ENCODE data around the gene COLGALT1. TPM values are rescaled to one million over a fixed set of nuclear protein-coding genes. Genes with fewer than 3 reads are reported as not detected.

Gene COLGALT1
- total RNA-seq, 1 experiment from 2014 or later: 60.5 TPM

- no peak for DNase-seq (ENCODE audit: low read depth)
Measured at GRCh38 chr19:17623224-17623935, 67.9 kb downstream of the COLGALT1 start.

DNA sequence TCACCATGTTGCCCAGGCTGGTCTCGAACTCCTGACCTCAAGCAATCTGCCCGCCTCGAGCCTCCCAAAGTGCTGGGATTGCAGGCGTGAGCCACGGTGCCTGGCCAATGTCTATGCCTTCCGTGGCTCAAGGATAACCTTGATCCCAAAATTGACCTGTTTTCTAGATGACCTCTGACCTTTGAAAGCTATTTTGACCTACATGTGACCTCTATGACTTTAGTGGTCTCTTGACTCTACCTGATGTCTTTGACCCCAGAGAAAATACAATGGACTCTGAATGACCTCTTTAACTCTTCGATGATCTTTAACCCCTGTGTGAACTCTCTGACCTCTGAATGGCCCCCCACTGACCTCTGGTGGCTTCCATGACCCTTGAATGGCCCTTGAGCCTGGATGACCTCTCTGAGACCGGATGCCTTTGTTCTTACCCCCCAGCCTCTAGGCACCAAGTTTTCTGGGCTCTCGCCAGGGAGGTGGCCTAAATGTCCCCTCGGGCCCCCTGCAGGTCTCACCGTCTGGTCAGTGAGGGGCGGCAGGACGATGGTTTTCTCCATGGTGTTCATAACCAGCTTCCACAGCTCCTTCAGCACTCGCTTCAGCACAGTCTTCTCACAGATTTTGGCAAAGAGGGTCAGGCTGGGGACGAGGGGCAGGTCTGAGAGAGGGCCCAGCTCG is 69.0 kb downstream of the COLGALT1 start:
- DNase-seq (ENCODE audit: low read depth): no peak

DNA sequence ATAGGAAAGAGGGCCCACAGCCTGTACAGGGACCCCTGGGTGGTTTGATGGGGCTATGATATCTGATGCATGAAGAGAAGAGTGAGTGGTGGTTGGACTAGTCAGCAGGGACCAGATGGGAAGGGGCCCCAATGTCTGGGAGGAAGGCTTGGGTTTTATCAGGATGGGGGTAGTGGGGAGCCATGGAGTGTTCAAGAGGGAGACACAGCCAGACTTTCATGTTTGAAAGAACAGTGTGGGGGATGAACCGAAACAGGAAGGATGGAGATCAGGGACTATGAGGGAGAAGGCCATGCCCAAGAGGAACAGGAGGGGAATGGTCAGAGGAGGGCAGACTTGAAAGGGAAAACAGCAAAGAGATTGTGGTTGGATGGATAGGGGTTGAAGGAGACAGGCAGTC is 69.6 kb downstream of the COLGALT1 start:
- no peak for DNase-seq (ENCODE audit: low read depth)

- DNase-seq (ENCODE audit: low read depth): no peak
Measured at GRCh38 chr19:17625980-17626379, 70.5 kb downstream of the COLGALT1 start.

DNA sequence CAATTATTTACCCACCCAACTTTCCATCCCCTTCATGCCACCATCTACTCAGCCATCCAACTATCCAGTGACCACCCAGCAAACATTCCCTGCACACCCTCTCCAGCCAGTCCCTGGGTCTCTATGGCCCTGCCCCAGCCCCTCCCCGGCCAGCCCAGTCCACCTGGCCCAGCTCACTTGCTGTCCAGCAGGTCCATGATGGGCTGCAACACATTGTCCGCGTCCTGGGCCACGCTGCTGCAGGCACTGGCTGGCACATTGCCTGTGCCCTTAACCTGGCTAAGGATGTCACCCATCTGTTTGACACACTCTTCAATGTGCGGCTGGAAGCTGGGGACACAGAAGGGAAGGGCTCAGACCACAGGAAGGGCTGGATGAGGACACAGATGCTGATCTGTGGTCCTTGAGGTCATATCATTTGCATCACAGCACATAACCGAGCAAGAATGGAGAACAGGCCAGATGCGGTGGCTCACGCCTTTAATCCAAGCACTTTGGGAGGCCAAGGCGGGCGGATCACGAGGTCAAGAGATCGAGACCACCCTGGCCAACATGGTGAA is 71.1 kb downstream of the COLGALT1 start:
- no peak for DNase-seq (ENCODE audit: low read depth)

- DNase-seq (ENCODE audit: low read depth): no peak
Measured at GRCh38 chr19:17627161-17627560, 71.7 kb downstream of the COLGALT1 start.

DNA sequence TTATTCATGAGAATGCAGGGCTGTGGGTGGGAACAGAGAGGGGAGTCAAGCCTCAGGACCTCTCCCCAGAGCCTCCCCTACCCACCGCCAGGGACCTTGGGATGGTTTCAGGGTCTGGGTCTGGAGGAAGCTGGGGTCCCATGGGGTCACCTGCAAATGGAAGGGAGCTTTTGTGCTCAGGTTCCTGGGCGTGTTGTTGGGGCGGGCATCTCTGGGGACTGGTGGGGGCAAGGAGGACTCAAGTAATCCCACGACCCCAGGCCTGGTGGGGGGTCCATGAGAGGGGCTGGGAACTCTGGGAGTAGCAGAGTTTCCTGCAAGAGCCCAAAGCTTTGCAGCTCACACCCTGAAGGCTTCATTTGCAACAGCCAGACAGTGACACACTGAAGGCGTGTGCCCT is 72.5 kb downstream of the COLGALT1 start:
- DNase-seq (ENCODE audit: low read depth): no peak

DNA sequence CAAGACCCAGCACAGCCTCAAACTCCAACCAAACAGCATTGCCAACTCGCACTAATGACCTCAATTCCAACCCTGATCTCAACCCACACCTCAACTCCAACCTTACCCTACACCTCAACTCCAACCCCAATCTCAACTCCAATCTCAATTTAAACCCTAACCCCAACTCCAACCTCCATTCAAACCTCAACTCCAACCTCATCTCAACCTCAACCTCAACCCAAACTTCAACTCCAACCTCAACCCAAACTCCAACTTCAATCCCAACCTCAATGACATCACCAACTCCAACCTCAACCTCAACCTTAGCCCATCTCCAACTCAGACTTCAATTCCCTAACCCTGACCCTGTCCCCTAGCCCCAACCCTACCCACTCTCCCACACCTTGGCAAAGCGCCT is 74.3 kb downstream of the COLGALT1 start:
- DNase-seq (ENCODE audit: low read depth): no peak

GRCh38 chr19:17632577-17632976 is 77.1 kb downstream of the COLGALT1 start:
- DNase-seq (ENCODE audit: low read depth): no peak

Other genes starting within 250 kb of the COLGALT1 start
- 68.9 and 94.4 TPM in 2 replicates for gene MRPL34, start 249.8 kb upstream of the COLGALT1 start, total RNA-seq (2014; rRNA removed; shearing (Covaris generic))
- gene DDA1, start 246.1 kb upstream of the COLGALT1 start, total RNA-seq (2014; rRNA removed; shearing (Covaris generic)): 50.1 and 63.0 TPM in 2 replicates
- gene ANO8, start 220.8 kb upstream of the COLGALT1 start, total RNA-seq (2014; rRNA removed; shearing (Covaris generic)): 2.5 TPM in 2 replicates
- gene GTPBP3, start 218.1 kb upstream of the COLGALT1 start, total RNA-seq (2014; rRNA removed; shearing (Covaris generic)): 42.5 and 43.1 TPM in 2 replicates
- gene PLVAP, start 178.3 kb upstream of the COLGALT1 start, total RNA-seq (2014; rRNA removed; shearing (Covaris generic)): not detected in 2 replicates
- 0.69 TPM in 1 of 2 replicates, not detected in the other for gene CCDC194, start 161.5 kb upstream of the COLGALT1 start, total RNA-seq (2014; rRNA removed; shearing (Covaris generic))
- gene BST2, start 150.0 kb upstream of the COLGALT1 start, total RNA-seq (2014; rRNA removed; shearing (Covaris generic)): 0.83 and 4.4 TPM in 2 replicates
- gene MVB12A, start 135.6 kb upstream of the COLGALT1 start, total RNA-seq (2014; rRNA removed; shearing (Covaris generic)): 82.3 and 102 TPM in 2 replicates
- gene TMEM221, start 107.0 kb upstream of the COLGALT1 start, total RNA-seq (2014; rRNA removed; shearing (Covaris generic)): not detected in 2 replicates
- not detected in 2 replicates for gene NXNL1, start 94.7 kb upstream of the COLGALT1 start, total RNA-seq (2014; rRNA removed; shearing (Covaris generic))
- gene SLC27A1, start 85.1 kb upstream of the COLGALT1 start, total RNA-seq (2014; rRNA removed; shearing (Covaris generic)): 0.98 and 3.7 TPM in 2 replicates
- 40.8 and 95.0 TPM in 2 replicates for gene PGLS, start 44.0 kb upstream of the COLGALT1 start, total RNA-seq (2014; rRNA removed; shearing (Covaris generic))
- gene UNC13A, start 132.7 kb downstream of the COLGALT1 start, total RNA-seq (2014; rRNA removed; shearing (Covaris generic)): 0.86 and 1.2 TPM in 2 replicates
- 11.4 TPM in 2 replicates for gene MAP1S, start 163.8 kb downstream of the COLGALT1 start, total RNA-seq (2014; rRNA removed; shearing (Covaris generic))
- gene FCHO1, start 195.8 kb downstream of the COLGALT1 start, total RNA-seq (2014; rRNA removed; shearing (Covaris generic)): 0.91 and 3.2 TPM in 2 replicates
- gene B3GNT3, start 239.5 kb downstream of the COLGALT1 start, total RNA-seq (2014; rRNA removed; shearing (Covaris generic)): 0.06 and 0.09 TPM in 2 replicates

All from Daoy (cell line).